Stimulated activated CD8-positive, alpha-beta memory T cell treated with anti-CD3 and anti-CD28 coated beads, Interleukin-4, amount 100 ng/mL, for 4 hours (primary cell): ENCODE measurements around the gene CHN2.

Experiments used
- DNase-seq, 2 donors: peaks; one replicate each; pipeline ENCODE4 v3.0.0-alpha.2; 2020; ENCODE audit warnings: low read depth in 2 of 2, low spot score in 1 of 2

CHN2 gene

GRCh38 chr7:29458933-29459332 is 264.4 kb downstream of the CHN2 start:
- DNase-seq, result no peak

GRCh38 chr7:29459589-29459988 is 265.0 kb downstream of the CHN2 start:
- DNase-seq, result no peak

GRCh38 chr7:29461996-29462395 is 267.4 kb downstream of the CHN2 start:
- no peak for DNase-seq

GRCh38 chr7:29463504-29464158 is 269.1 kb downstream of the CHN2 start:
- DNase-seq, result no peak

- no peak for DNase-seq
Observed at GRCh38 chr7:29464753-29465152, 270.2 kb downstream of the CHN2 start.

GRCh38 chr7:29467193-29467926 is 272.8 kb downstream of the CHN2 start:
- DNase-seq, result no peak

- DNase-seq, result no peak
Observed at GRCh38 chr7:29468196-29468595, 273.6 kb downstream of the CHN2 start.

- DNase-seq, result no peak
Observed at GRCh38 chr7:29469281-29469680, 274.7 kb downstream of the CHN2 start.

- no peak for DNase-seq
Observed at GRCh38 chr7:29469976-29470557, 275.5 kb downstream of the CHN2 start.

GRCh38 chr7:29471444-29472138 is 277.0 kb downstream of the CHN2 start:
- DNase-seq, result no peak

- DNase-seq, result no peak
Observed at GRCh38 chr7:29476916-29477315, 282.3 kb downstream of the CHN2 start.

- DNase-seq, result no peak
Observed at GRCh38 chr7:29478226-29478625, 283.7 kb downstream of the CHN2 start.

GRCh38 chr7:29478687-29479240 is 284.2 kb downstream of the CHN2 start:
- no peak for DNase-seq

GRCh38 chr7:29479301-29480200 is 285.0 kb downstream of the CHN2 start:
- no peak for DNase-seq

GRCh38 chr7:29480451-29480850 is 285.9 kb downstream of the CHN2 start:
- DNase-seq, result no peak

GRCh38 chr7:29480934-29481651 is 286.5 kb downstream of the CHN2 start:
- no peak for DNase-seq

GRCh38 chr7:29482056-29482455 is 287.5 kb downstream of the CHN2 start:
- no peak for DNase-seq

- no peak for DNase-seq
Observed at GRCh38 chr7:29483219-29484104, 288.9 kb downstream of the CHN2 start.

GRCh38 chr7:29484280-29484679 is 289.7 kb downstream of the CHN2 start:
- DNase-seq, result no peak
